ENCODE data around the gene NAV2.

NAV2 gene

GRCh38 chr11:19962053-19962800 lies 249.6 kb downstream of the NAV2 start:
- DNase-seq: no peak

- no peak for DNase-seq
Observed at GRCh38 chr11:19962801-19963175, 250.2 kb downstream of the NAV2 start.

- no peak for DNase-seq
Observed at GRCh38 chr11:19963697-19964387, 251.2 kb downstream of the NAV2 start.

- no peak for DNase-seq
Observed at GRCh38 chr11:19966441-19966840, 253.8 kb downstream of the NAV2 start.

- DNase-seq: no peak
Observed at GRCh38 chr11:19966927-19967326, 254.3 kb downstream of the NAV2 start.

- no peak for DNase-seq
Observed at GRCh38 chr11:19967787-19968186, 255.2 kb downstream of the NAV2 start.

- DNase-seq: no peak
Observed at GRCh38 chr11:19968860-19969259, 256.2 kb downstream of the NAV2 start.

GRCh38 chr11:19970944-19971343 lies 258.3 kb downstream of the NAV2 start:
- no peak for DNase-seq

GRCh38 chr11:19972091-19972490 lies 259.5 kb downstream of the NAV2 start:
- DNase-seq: no peak

GRCh38 chr11:19972651-19973050 lies 260.0 kb downstream of the NAV2 start:
- no peak for DNase-seq

GRCh38 chr11:19973136-19973635 lies 260.5 kb downstream of the NAV2 start:
- DNase-seq: no peak

GRCh38 chr11:19974886-19975285 lies 262.2 kb downstream of the NAV2 start:
- DNase-seq: no peak

- DNase-seq: no peak
Observed at GRCh38 chr11:19975414-19975990, 262.9 kb downstream of the NAV2 start.

GRCh38 chr11:19976281-19976941 lies 263.8 kb downstream of the NAV2 start:
- no peak for DNase-seq

GRCh38 chr11:19977941-19978340 lies 265.3 kb downstream of the NAV2 start:
- DNase-seq: no peak

- no peak for DNase-seq
Observed at GRCh38 chr11:19978668-19979518, 266.3 kb downstream of the NAV2 start.

- no peak for DNase-seq
Observed at GRCh38 chr11:19979519-19979845, 266.8 kb downstream of the NAV2 start.

- DNase-seq: no peak
Observed at GRCh38 chr11:19980388-19980787, 267.8 kb downstream of the NAV2 start.

GRCh38 chr11:19980957-19981669 lies 268.5 kb downstream of the NAV2 start:
- DNase-seq: no peak

- DNase-seq: no peak
Observed at GRCh38 chr11:19982774-19983495, 270.3 kb downstream of the NAV2 start.

- DNase-seq: no peak
Observed at GRCh38 chr11:19984048-19984742, 271.6 kb downstream of the NAV2 start.

Data from AML-193 (cell line).